ENCODE measurements around the gene THEMIS. TPM values are rescaled to one million over a fixed set of nuclear protein-coding genes. Genes with fewer than 3 reads are reported as not detected.

THEMIS gene
- total RNA-seq, 1 experiment from 2014 or later, result not detected

GRCh38 chr6:127878115-127878514 lies 22.7 kb downstream of the THEMIS start:
- H3K9me3 ChIP-seq, result no peaks in the 10 kb centered on the region; the same call in 1 of the 2 replicates

DNA sequence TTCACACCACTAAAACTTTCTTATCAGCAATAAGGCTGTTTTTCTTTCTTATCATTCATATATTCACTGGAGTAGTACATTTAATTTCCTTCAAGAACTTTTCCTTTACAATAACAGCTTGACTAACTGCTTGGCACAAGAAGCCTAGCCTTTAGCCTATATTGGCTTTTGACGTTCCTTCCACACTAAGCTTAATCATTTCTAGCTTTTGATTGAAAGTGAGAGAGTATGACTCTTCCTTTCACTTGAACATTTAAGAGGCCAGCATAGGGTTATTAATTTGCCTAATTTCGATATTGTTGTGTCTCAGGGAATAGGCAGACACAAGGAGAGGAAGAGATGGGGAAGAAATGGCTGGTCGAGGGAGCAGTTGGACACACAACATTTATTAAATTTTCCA lies 23.6 kb downstream of the THEMIS start:
- no peaks in the 10 kb centered on the region for H3K36me3 ChIP-seq
- no peaks in the 10 kb centered on the region for H3K27me3 ChIP-seq
- DNase-seq, result no peak

More at GRCh38 chr6:127878115-127878514, 22.7 kb downstream of the THEMIS start:
- Histone ChIP-seq H3K27me3 (no peaks in the 10 kb centered on the region), H3K36me3 (no peaks in the 10 kb centered on the region), H3K4me3 (no peak overlapping the region)
- DNase-seq, result no peak

DNA sequence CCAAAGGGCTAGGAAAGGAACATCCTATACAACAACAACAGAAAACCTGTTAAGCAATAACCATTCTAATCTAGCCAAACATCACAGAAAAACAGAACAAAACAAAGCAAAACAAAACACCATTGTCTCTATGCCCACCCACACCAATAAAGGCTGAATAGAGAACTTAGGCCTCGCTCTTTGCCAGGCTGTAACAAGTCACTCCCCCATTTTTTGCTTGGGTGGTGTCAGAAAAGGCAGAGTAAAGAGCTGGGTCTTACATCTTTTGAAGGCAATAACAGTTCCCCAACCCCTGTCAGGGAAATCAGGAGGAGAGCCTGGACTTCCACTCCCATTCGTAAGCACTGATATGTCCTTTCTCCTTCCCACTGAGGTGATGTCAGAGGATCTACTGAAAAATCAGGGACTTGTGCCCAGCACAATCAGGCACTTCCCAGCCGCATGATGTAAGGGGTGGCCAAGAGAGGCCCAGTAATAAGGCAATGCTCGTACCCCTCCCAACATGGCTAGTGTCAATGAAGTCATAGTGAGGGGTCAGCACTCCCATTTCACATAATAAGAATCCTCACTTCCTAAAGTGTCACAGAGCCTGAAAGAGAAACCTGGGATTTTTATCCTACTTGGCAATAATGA lies 31.0 kb downstream of the THEMIS start:
- Histone ChIP-seq H3K9me3 (no peaks in the 10 kb centered on the region; the same call in 1 of the 2 replicates), H3K36me3 (no peaks in the 10 kb centered on the region), H3K4me3 (no peak overlapping the region), H3K27me3 (no peaks in the 10 kb centered on the region)
- DNase-seq, result no peak

More for the DNA sequence above, 23.6 kb downstream of the THEMIS start:
- H3K4me3 ChIP-seq, result no peak overlapping the region
- no peaks in the 10 kb centered on the region; the same call in 1 of the 2 replicates for H3K9me3 ChIP-seq

GRCh38 chr6:127869183-127869582 lies 31.7 kb downstream of the THEMIS start:
- H3K9me3 ChIP-seq, result no peaks in the 10 kb centered on the region; the same call in 1 of the 2 replicates
- no peak overlapping the region for H3K4me3 ChIP-seq
- H3K36me3 ChIP-seq, result no peaks in the 10 kb centered on the region
- DNase-seq, result no peak
- H3K27me3 ChIP-seq, result no peaks in the 10 kb centered on the region

DNA sequence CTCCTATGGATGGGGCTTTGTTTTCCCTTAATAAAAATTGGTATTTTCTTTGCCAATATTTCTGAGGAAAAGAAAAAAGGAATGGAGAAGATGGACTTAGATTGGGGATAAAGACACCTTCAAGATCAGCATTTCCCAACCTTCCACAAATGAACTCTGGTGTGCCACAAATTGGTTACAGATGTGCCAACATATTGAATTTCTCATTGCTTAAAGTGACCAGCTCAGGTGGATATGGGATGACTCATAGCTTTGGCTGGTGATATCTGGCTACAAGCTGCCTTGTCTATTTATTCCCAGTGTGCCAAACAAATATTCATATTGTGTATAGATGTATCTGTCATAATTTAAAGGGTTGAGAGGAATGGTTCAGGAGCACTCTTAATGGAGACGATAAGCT lies 32.5 kb downstream of the THEMIS start:
- H3K4me3 ChIP-seq, result no peak overlapping the region
- no peaks in the 10 kb centered on the region; the same call in 1 of the 2 replicates for H3K9me3 ChIP-seq
- H3K36me3 ChIP-seq, result no peaks in the 10 kb centered on the region
- H3K27me3 ChIP-seq, result no peaks in the 10 kb centered on the region
- DNase-seq, result no peak

- Histone ChIP-seq H3K27me3 (no peaks in the 10 kb centered on the region), H3K4me3 (no peak overlapping the region), H3K9me3 (no peaks in the 10 kb centered on the region), H3K36me3 (no peaks in the 10 kb centered on the region)
- DNase-seq, result no peak
Observed at GRCh38 chr6:127866766-127867165, 34.1 kb downstream of the THEMIS start.

GRCh38 chr6:127865108-127865507 lies 35.8 kb downstream of the THEMIS start:
- Histone ChIP-seq H3K27me3 (no peaks in the 10 kb centered on the region), H3K4me3 (no peak overlapping the region), H3K9me3 (no peaks in the 10 kb centered on the region), H3K36me3 (no peaks in the 10 kb centered on the region)
- DNase-seq, result no peak

GRCh38 chr6:127864701-127865100 lies 36.2 kb downstream of the THEMIS start:
- H3K9me3 ChIP-seq, result no peaks in the 10 kb centered on the region
- no peak overlapping the region for H3K4me3 ChIP-seq
- no peak for DNase-seq

DNA sequence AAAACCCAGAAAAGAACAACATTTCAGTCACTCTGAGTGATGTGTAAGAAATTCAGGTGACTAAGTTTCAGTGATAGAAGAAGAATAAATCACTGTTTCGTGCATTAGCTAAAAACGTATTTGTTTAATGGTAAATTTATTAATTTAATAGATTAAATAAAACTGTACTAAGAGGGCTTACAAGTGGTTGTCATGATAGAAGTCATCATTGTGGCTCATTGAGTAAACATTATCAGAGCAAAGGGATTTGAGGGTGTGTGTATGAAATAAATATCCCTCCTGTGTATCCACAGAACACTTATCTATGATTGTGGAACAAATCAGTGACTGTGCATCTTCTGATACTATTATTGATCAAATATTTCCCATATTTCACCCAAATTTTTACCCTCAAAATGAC lies 40.1 kb downstream of the THEMIS start:
- H3K4me3 ChIP-seq, result no peak overlapping the region
- no peaks in the 10 kb centered on the region for H3K27me3 ChIP-seq
- H3K9me3 ChIP-seq, result no peaks in the 10 kb centered on the region
- no peaks in the 10 kb centered on the region for H3K36me3 ChIP-seq
- no peak for DNase-seq

More at GRCh38 chr6:127864701-127865100, 36.2 kb downstream of the THEMIS start:
- Histone ChIP-seq H3K27me3 (no peaks in the 10 kb centered on the region), H3K36me3 (no peaks in the 10 kb centered on the region)

- H3K36me3 ChIP-seq, result no peaks in the 10 kb centered on the region
- no peaks in the 10 kb centered on the region for H3K27me3 ChIP-seq
- DNase-seq, result no peak
- H3K4me3 ChIP-seq, result no peak overlapping the region
- H3K9me3 ChIP-seq, result no peaks in the 10 kb centered on the region
Observed at GRCh38 chr6:127859956-127860355, 40.9 kb downstream of the THEMIS start.

DNA sequence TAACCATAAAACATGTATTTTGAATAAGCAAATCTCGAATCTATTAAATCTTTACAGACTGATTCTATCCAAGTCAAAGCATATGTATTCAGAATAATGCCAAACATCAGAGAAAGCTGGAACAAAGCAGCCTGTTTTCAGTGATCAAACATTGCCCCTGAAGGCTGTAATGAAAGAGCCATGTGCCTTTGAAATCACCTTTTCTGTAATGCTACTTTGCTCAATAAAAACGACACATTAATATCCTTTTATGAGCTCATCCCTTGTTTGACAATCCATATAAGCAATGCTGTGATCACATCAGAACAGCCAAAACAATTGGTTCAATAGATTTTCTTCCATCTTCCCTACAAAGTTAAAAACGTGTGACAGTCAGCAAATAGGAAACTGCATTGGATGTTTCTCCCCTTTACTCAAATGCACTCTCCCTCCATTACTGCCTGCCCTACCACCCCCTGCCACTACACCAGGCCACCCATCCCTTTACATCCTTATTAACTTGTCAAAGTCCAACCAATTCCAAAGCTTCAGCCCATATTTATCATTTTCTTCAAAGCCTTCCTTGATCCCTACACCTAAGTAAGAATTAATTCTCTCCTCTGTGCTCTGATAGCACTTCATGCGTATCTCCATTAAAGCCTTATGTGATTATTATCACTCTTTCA lies 42.0 kb downstream of the THEMIS start:
- DNase-seq, result no peak
- no peak overlapping the region for H3K4me3 ChIP-seq
- H3K36me3 ChIP-seq, result no peaks in the 10 kb centered on the region
- no peaks in the 10 kb centered on the region for H3K9me3 ChIP-seq
- H3K27me3 ChIP-seq, result no peaks in the 10 kb centered on the region

DNA sequence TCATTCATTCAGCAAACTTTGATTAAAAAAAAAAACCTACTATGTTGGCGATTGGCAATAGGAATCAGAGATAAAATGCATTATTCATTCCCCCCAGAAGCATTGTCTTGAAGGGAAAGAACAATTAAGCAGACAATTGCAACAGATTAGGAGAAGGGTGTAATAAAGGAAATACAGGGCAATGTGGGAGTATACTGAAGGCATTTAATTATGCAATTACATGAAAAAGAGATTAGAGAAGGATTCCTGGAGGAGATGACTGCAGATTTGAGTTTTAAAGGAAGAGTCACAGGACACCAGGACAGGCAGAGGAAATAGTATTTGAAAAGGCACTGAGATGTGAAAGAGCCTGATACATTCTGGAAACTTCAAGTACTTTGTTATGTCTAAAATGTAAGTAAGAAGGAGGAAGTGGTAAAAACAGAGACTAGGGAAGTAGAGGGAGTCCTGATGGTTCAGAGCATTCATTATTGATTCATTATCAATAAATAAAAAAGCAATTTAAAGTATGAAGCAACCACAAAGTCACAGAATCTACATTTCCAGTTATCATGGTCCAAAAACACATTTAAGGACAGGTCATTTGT lies 43.7 kb downstream of the THEMIS start:
- Histone ChIP-seq H3K36me3 (no peaks in the 10 kb centered on the region), H3K27me3 (no peaks in the 10 kb centered on the region)
- no peak for DNase-seq

GRCh38 chr6:127855542-127856159 lies 45.2 kb downstream of the THEMIS start:
- Histone ChIP-seq H3K4me3 (no peak overlapping the region), H3K27me3 (no peaks in the 10 kb centered on the region), H3K9me3 (no peaks in the 10 kb centered on the region), H3K36me3 (no peaks in the 10 kb centered on the region)
- no peak for DNase-seq

More for the DNA sequence above, 43.7 kb downstream of the THEMIS start:
- Histone ChIP-seq H3K4me3 (no peak overlapping the region), H3K9me3 (no peaks in the 10 kb centered on the region)

DNA sequence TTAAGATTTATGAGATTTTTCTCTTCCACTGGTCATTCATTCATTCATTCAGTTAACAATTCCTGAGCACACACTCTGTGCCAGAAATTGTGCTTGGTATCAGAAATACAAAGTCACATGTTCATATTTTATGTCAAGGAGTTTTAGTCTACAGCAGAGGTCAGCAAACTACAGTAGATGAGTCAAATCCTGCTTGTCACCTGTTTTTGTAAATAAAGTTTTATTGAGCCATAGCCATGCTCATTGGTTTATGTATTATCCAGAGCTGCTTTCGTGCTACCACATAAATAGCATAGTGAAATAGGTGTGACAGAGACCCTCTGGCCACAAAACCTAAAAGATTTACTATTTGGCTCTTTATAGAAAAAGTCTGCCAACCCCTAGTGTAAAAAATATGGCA lies 46.8 kb downstream of the THEMIS start:
- Histone ChIP-seq H3K9me3 (no peaks in the 10 kb centered on the region), H3K27me3 (no peaks in the 10 kb centered on the region), H3K4me3 (no peak overlapping the region), H3K36me3 (no peaks in the 10 kb centered on the region)
- DNase-seq, result no peak

- Histone ChIP-seq H3K27me3 (no peaks in the 10 kb centered on the region), H3K36me3 (no peaks in the 10 kb centered on the region), H3K4me3 (no peak overlapping the region), H3K9me3 (no peaks in the 10 kb centered on the region)
- no peak for DNase-seq
Observed at GRCh38 chr6:127851197-127851596, 49.7 kb downstream of the THEMIS start.

DNA sequence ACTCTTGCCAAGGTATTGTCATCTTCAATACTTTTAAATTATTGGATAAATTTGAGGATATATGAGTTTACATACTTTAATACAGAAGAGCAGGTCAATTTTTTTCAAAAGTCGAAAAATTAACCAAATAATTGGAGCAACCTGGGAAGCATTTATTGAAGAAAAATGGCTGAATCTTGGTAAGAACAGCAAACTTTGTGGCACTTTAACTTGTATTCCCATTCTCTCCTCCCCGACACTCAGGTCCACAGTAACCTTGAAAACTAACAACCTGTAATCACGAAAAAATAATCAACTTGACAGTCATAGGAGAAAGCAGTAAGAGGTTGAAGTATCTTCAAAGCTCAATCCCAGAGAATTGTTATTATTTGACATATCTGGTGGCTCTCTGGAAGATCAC lies 55.6 kb downstream of the THEMIS start:
- no peak overlapping the region for H3K4me3 ChIP-seq
- H3K27me3 ChIP-seq, result no peaks in the 10 kb centered on the region
- no peaks in the 10 kb centered on the region for H3K36me3 ChIP-seq
- H3K9me3 ChIP-seq, result no peaks in the 10 kb centered on the region
- no peak for DNase-seq

- Histone ChIP-seq H3K36me3 (no peaks in the 10 kb centered on the region), H3K9me3 (no peaks in the 10 kb centered on the region), H3K27me3 (no peaks in the 10 kb centered on the region), H3K4me3 (no peak overlapping the region)
- no peak for DNase-seq
Observed at GRCh38 chr6:127844529-127844928, 56.3 kb downstream of the THEMIS start.

Measured in MG63 (cell line).